ENCODE results near the gene ZSCAN9.

ZSCAN9 gene

DNA sequence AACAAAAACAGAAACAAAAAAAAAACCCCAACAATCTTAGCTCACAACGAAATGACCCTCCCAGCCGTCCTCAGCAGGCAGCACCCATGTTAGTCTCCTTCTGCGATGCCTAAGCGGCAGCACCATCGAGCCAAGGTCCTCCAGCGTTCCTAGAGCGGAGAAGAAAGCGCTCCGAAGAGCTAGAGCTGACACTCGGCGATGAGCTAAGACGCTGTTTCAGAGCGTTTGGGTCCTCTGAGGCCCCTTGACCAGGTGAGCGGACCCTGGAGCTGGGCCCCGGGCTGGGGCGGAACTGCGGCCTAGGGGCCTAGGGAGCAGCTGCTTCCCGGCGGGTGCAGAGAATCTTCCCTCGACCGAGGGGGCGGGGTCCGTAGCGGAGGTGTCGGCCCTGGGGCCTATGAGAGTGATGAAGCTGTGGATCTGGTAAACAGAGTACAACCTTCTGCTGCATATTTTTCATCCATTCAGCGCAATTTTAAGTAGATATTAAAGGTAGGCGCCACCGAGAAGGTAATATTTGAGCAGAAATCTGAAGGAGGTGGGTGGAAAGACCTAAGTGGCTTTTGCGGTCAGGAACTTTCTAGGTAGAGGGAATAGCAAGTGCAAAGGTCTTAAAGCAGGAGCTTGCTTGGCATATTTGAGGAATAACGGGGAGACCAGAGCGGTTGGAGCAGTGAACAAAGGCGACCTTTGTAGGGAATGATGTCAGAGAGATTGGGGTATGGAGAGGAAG lies 42.1 kb downstream of the ZSCAN9 start, which contains the start of gene ZSCAN26:
ZSCAN26 (plus strand) TSS at position 182 of the 733 bp plus-strand sequence. CDS start 4,777 bp downstream, outside the sequence.
- peak; percentile 26 to 91 (median 75) for DNase-seq

DNA sequence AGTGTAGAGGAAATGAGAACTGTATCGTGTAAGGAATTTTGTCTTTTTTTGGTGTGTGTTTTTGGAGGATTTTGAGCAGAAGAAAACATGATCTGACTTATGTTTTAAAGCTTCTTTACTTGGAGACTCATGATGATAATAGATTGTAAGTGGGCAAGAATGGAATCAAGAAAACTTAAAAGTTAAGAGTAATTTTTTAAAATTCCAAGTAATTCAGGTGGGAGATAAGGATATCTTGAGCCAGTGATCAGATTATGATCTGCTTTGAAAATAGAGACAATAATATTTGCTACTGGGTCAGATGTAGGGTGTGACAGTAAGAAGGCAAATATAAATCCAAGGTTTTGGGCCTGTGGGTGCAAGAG lies 42.6 kb downstream of the ZSCAN9 start:
- DNase-seq = no peak

DNA sequence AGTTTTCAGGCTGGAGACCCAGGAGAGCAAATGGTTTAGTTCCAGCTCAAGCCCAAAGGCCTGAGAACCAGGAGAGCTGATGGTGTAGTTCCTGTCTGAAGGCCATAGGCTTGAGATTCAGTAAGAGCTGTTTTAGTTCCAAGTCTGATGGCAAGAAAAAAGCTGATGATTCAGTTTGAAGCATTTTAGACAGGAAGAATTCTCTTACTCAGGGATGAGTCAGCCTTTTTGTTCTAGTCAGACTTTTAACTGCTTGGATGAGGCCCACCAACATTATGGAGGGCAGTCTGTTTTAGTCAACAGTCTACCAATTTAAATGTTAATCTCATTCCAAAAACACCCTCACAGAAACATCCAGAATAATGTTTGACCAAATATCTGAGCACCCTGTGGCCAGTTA lies 44.4 kb downstream of the ZSCAN9 start:
- no peak for DNase-seq

DNA sequence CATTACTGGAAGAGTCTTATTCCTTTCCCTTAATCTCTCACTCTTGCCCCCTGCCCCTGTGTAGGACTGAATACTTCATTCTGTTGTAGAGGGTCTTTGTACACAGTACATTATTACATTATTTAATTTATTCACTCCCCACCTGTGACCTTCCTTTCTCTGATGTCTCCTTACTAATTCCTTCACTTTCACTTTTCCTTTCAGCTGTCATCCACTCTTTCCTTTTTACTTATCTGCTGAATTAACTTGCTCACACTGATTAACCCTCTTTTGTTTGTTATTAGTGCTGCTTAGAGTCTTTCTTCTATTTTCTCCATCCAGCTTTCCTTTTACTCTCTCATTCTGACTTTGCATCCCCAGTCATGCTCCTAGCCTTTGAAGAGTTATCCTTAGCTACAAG lies 49.8 kb downstream of the ZSCAN9 start:
- no peak for DNase-seq

DNA sequence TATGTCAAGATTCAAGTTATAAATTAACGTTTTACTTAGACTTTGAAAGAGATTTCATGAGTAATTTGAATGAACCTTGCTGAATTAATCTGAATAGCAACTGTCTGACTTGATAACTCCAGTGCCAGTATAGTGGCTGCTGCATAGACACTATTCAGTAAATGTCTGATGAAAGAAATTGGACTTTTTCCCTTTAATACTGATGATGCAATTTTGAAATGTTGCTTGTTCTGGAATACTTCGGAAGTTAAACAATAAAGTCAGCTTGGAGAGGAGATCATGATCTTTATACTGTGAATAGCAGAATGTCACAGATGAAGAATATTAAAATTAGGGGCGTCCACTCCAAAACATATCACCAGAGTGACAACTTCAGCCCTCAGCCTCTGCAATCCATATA lies 52.7 kb downstream of the ZSCAN9 start:
- no peak for DNase-seq

DNA sequence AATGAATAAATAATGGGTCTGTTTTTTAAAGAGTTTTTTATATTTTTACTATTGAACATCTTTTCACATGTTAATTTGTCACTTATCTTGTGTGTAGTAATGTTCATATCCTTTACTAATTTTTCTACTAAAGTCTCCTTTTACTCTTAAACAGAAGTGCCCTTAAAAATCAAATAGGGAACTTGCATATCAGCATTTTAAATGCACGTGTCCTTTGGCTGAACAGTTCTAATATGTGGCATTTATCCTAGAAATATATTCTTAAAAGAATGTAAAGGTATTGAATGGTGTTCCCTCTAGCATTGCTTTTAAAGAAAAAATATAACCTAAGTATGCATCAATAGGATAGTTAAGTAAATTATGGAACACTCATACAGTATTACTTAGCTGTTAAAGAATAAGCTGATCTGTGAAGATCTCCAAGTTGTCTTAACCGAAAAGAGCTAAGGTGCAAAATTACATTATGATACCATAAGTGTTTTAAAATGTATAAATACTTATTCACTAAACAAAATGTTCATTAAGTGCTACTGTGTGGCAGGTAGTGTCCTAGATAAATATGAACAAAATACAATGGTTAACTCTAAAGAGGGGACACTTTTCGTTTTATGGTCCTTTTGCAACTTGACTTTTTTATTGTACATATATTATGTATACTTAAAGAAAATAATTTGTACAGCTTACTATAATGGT lies 55.7 kb downstream of the ZSCAN9 start:
- no peak for DNase-seq

DNA sequence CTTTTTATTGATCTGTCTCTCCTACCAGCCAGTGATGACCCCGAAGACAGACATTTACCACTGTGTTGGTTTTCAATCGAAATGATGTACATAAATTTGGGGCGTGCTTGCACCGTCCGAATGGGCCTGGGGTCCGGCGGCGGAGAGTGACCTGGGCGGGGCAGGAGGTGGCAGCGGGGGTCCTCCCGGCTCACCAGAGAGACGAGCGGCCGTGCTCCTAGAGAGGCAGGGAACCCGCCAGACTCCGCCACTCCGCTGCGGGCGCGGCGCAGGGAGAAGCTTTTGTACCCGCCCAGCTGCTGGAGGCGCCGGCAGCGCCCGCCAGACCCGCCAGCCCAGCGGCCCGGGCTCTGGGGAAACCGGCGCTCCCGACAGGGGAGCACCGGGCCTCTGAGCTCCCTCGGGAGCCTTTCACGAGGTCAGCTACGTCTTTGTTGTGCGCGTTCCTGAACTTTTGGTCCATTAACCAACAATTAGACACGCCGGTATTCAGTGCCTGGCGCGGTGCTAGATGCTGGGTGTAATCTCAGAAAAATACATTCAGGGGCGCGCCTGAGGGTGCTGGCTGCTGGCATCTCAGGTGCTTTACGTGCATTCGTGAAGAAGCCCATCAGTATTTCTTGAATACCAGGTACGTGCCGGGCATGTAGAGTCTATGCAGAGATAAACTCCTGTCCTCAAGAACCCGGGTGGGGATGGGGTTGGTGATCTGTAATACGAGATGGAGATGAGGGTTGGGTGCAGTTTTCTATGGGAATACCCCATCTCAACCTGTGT lies 56.4 kb downstream of the ZSCAN9 start, which contains the start of gene PGBD1:
PGBD1 (plus strand) TSS at position 285 of the 777 bp plus-strand sequence. CDS start 2,242 bp downstream, outside the sequence.
- DNase-seq = peak in 12 of 14 donors; percentile 10 to 66 (median 34)

DNA sequence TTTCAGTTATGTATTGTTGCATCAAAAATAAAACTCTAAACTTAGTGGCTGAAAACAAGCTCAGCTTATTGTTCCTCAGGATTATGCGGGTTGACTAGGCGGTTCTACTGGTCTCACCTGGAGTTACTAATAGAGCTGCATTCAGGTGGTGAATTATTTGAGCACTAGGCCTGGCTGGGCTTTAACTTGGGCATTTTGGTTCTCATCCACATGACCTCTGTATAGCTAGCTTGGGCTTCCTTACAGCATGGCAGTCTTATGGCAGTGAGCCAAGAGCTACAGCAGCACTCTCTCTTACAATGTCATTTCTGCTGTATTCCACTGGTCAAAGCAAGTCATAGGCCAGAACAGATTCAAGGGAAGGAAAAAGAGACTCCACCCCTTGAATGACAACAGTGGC lies 57.9 kb downstream of the ZSCAN9 start:
- DNase-seq = no peak
